ENCODE results near the gene IRF1.

The IRF1 gene

DNA sequence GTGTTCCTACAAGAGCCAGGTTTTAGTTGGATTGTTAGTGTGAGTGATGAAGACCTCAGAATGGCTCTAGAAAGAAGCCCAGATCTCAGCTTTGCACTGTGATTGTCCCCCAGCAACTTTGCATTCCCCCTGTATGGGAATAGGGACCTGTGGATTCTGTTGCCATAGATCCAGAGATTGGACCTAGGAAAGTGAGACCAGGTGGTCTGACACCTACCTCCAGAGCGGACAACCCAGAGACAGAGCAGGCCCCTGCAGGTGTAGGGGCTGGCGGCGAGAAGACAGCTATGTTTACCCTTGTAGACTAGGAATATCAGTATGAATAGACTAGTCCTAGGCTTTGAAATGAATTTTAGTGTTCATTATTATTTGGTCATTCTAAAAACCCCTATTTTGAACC, 53.6 kb downstream of the IRF1 start:
- DNase-seq: no peak

- DNase-seq: no peak
Observed at GRCh38 chr5:132435886-132436285, 54.7 kb downstream of the IRF1 start.

DNA sequence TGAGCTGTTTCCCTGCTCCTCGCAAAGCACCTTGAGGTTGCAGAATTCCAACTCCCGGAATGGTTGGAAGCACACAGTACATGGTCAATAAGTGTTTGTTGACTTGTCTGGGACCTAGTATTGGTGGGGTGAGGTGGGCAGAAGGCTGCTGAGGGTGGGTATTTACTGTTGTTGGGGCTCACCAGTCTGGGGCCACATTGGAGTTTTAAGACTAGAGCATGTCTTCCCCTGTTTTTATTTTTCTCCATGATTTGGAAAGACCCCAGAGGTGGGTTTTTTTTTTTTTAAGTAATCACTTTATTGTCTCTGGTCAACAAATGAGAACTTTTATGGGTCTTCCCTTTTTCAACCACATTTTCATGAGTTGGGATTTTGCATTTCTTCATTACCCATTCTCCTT, 55.1 kb downstream of the IRF1 start:
- DNase-seq: no peak

DNA sequence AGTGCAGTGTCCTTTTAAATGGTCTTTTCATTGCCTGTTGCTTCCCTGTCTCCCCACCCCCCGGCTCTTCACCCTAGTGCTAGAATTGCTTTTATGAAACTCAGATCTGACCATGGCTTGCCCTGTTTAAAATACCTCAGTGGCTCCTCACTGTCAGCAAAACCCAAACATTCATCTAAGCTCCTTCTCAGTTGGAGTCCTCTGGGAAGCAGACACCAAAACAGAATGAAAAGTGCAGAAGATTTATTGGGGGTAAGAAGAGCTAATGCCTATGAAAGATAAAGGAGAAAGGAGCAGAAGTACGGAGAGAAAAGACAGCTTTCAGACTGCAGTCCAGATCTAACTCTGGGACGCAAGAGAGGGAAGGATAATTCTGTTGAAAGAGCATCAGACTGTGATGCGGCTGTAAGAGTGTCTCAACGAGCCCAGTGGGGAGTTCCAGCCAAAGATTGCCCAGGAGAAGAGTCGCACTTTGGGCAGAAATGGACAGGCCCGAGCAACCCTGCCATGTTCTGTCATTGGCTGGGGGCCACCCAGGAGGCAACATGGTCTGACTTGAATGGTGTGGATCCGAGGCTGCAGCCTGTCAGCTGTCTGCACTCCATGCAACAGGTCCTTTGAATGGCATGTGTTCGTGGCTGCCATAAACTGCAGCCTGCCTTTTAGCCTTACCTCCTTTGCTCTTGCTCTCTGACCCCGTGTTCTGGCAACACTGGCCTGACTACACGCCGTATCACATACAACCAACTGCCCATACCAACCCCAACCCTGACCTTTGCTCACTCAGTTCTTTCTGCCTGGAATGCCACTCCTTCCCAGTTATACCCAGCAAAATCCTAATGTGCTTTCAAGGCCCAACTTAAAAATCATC, 55.9 kb downstream of the IRF1 start:
- DNase-seq: no peak

- DNase-seq: no peak
Observed at GRCh38 chr5:132433141-132433540, 57.4 kb downstream of the IRF1 start.

- DNase-seq: no peak
Observed at GRCh38 chr5:132431632-132432031, 58.9 kb downstream of the IRF1 start.
